ENCODE data around the gene MESP2. TPM values are rescaled to one million over a fixed set of nuclear protein-coding genes. Genes with fewer than 3 reads are reported as not detected.

MESP2 gene
- total and polyA plus RNA-seq, 9 of the 15 experiments (the other 6 are each of a cell fraction or from before 2014, with no cell fraction given), result 0.08 to 0.82 (median 0.37) TPM

- no peak for TF ChIP-seq MLX (CRISPR knock-in tag; conservative IDR thresholded peaks at IDR 0.05)
- no peak for TF ChIP-seq RFX1 (IDR thresholded peaks at IDR 0.05)
- no peak for TF ChIP-seq MED1 (CRISPR knock-in tag; IDR thresholded peaks at IDR 0.05; ENCODE audit: borderline replicate concordance)
- peak; percentile 91 for TF ChIP-seq MEIS2 (IDR thresholded peaks at IDR 0.05; ENCODE audit: partially characterized antibody)
- peak; percentile 99 for TF ChIP-seq CTBP1 (IDR thresholded peaks at IDR 0.05; ENCODE audit: borderline replicate concordance)
- TF ChIP-seq SP2 (IDR thresholded peaks at IDR 0.05; ENCODE audit: extremely low read depth, low read depth, low read length, poor library complexity, severe bottlenecking), result no peak
- peak; percentile 10 to 32; a peak in 3 of 4 replicates for TF ChIP-seq RAD21 (CRISPR knock-in tag; conservative IDR thresholded peaks at IDR 0.05 in 1 of 2, IDR thresholded peaks at IDR 0.05 in 1 of 2)
- TF ChIP-seq ZNF324 (CRISPR knock-in tag; IDR thresholded peaks at IDR 0.05), result 0 out of 2 replicates have a peak, but pooled peaks have one; percentile 20
- TF ChIP-seq ZBTB11 (CRISPR knock-in tag; IDR thresholded peaks at IDR 0.05), result peak in 1 of 3 experiments; percentile 59; a peak in 2 of 6 replicates
- TF ChIP-seq RHOXF2B (CRISPR knock-in tag; conservative IDR thresholded peaks at IDR 0.05), result no peak
- TF ChIP-seq MITF (IDR thresholded peaks at IDR 0.05), result peak; percentile 47; the same call in 1 of the 2 replicates
- TF ChIP-seq GTF2F1 (IDR thresholded peaks at IDR 0.05; ENCODE audit: low read depth, low read length), result 0 out of 2 replicates have a peak, but pooled peaks have one; percentile 41
- no peak for TF ChIP-seq SRSF1 (IDR thresholded peaks at IDR 0.05; ENCODE audit: low read depth, low read length)
- TF ChIP-seq E2F3 (CRISPR knock-in tag; IDR thresholded peaks at IDR 0.05), result peak; percentile 82
- TF ChIP-seq NCOA4 (IDR thresholded peaks at IDR 0.05; ENCODE audit: partially characterized antibody), result no peak
- no peak for TF ChIP-seq TBL1XR1 (IDR thresholded peaks at IDR 0.05; ENCODE audit: low read length in 2 of 2)
- peak; percentile 61; the same call in 1 of the 2 replicates for TF ChIP-seq MYC (IDR thresholded peaks at IDR 0.05; ENCODE audit: low read depth, low read length)
- TF ChIP-seq MYC (CRISPR knock-in tag; IDR thresholded peaks at IDR 0.05; ENCODE audit: borderline replicate concordance, low read depth), result no peak; the same call in 1 of the 2 replicates
- TF ChIP-seq POLR2A (conservative IDR thresholded peaks at IDR 0.05), result peak; percentile 43; the same call in 1 of the 2 replicates
- TF ChIP-seq RBFOX2 (IDR thresholded peaks at IDR 0.05; ENCODE audit: low read depth, low read length), result peak; percentile 77
- no peak for TF ChIP-seq MEF2D (tag; conservative IDR thresholded peaks at IDR 0.05; ENCODE audit: low read depth)
These were observed at the start of gene MESP2 (continued) for GRCh38 chr15:89776274-89777072.
